Spleen (tissue), 11 donors: ENCODE results near the gene DOCK1. TPM values are rescaled to one million over a fixed set of nuclear protein-coding genes. Genes with fewer than 3 reads are reported as not detected.

Source experiments
- DNase-seq: peaks from one replicate; pipeline ENCODE4 v3.0.0-alpha.2; 2020
- H3K27ac ChIP-seq, 8 donors: fragments of 200-600 bp; sonication (generic) in 7 of 8; 1 replicate in 4 of 8; 2 replicates in 4 of 8; pipeline versions ENCODE4 v1.5.0 to v1.8.0; 2016 to 2021; ENCODE audit warnings: inconsistent platforms in 4 of 8, mild to moderate bottlenecking in 4 of 8, moderate library complexity in 1 of 8
- H3K27me3 ChIP-seq, 7 donors: fragments of 200-600 bp; sonication (generic) in 6 of 7; replicated peaks in 1 of 7; 1 replicate in 4 of 7; 2 replicates in 3 of 7; pipeline versions ENCODE4 v1.5.0 to v1.8.0; 2016 to 2021; ENCODE audit warnings: inconsistent platforms in 3 of 7, mild to moderate bottlenecking in 1 of 7
- H3K36me3 ChIP-seq, 6 donors: fragments of 200-600 bp; sonication (generic) in 5 of 6; 1 replicate in 4 of 6; 2 replicates in 2 of 6; pipeline versions ENCODE4 v1.5.0 to v1.8.0; 2016 to 2021; ENCODE audit warnings: inconsistent platforms in 2 of 6
- H3K4me1 ChIP-seq, 6 donors: fragments of 200-600 bp; sonication (generic) in 5 of 6; 1 replicate in 3 of 6; 2 replicates in 3 of 6; pipeline versions ENCODE4 v1.5.0 to v1.8.0; 2016 to 2021; ENCODE audit warnings: inconsistent platforms in 3 of 6
- H3K4me3 ChIP-seq, 8 donors: fragments of 200-600 bp; sonication (generic) in 7 of 8; 1 replicate in 4 of 8; 2 replicates in 4 of 8; pipeline versions ENCODE4 v1.5.0 to v1.8.0; 2016 to 2021; ENCODE audit warnings: inconsistent platforms in 4 of 8, mild to moderate bottlenecking in 4 of 8, moderate library complexity in 2 of 8
- H3K9me3 ChIP-seq, 8 donors: fragments of 200-600 bp; sonication (generic) in 7 of 8; 1 replicate in 4 of 8; 2 replicates in 4 of 8; pipeline versions ENCODE4 v1.5.0 to v1.8.0; 2016 to 2021; ENCODE audit warnings: inconsistent platforms in 4 of 8
- POLR2A ChIP-seq, 3 donors: fragments of 450-650 bp; IDR thresholded peaks; one replicate each; pipeline ENCODE4 v1.5.1; 2017; ENCODE audit warnings: antibody characterized with exemption in 3 of 3, mild to moderate bottlenecking in 1 of 3
- POLR2AphosphoS5 ChIP-seq, 3 donors: sonication (generic); formaldehyde crosslinking; IDR thresholded peaks; one replicate each; pipeline ENCODE4 v1.5.1; 2017; ENCODE audit warnings: antibody characterized with exemption in 3 of 3
- WGBS, 5 donors: extraction: QIAGEN DNeasy Blood & Tissue Kit in 3 of 5; methylation state at CpG; one replicate each; pipeline versions ENCODE4 v1.1.5 to v1.1.7; 2013 to 2018; 5-methylcytosine and 5-hydroxymethylcytosine counted together
- intact Hi-C: fragments of 100-400 bp; cut with DNase I; formaldehyde crosslinking; loops from one replicate; pipeline ENCODE4 v1.15.0; 2023; ENCODE audit warnings: low total_unique reads
- polyA plus RNA-seq, 3 donors: library from polyadenylated mRNA; stranded (reverse); fragments of 200-250 nt; gene quantifications; one replicate each; pipeline ENCODE4 v1.2.1, GENCODE V29; 2013
- total RNA-seq, 7 donors: library from RNA; depleted of rRNA in 3 of 7; stranded (reverse); fragments of >200 nt in 3 of 7; fragmentation: NEBNext Ultra II Directional in 4 of 7; extraction: Animal tissue kit (Norgen Biotek cat#: 25700) in 4 of 7; gene quantifications; one replicate each; pipeline versions ENCODE4 v1.1.0 to v1.2.1, GENCODE V29; 2016 to 2021
- TF ChIP-seq, protein P1 (sequence below), 11 experiments: fragments of 200-600 bp in 7 of 11; fragments of 450-650 bp in 4 of 11; sonication (generic) in 4 of 11; IDR thresholded peaks in 8 of 11; conservative IDR thresholded peaks in 3 of 11; 1 replicate in 7 of 11; 2 replicates in 4 of 11; pipeline versions ENCODE4 v1.4.0 to v1.8.0; 2016 to 2021; ENCODE audit warnings: antibody characterized with exemption in 11 of 11, inconsistent platforms in 4 of 11, mild to moderate bottlenecking in 1 of 11
- donor health status: healthy with polysubstance abuse.
- donor health status: DM: no; HTN: no; CAD: no; lungs with moderate emphysema.
- donor health status: DM: no; HTN: no; CAD: no.
- donor health status: Bipolar disorder and iron deficiency.
- donor health status: healthy.
- donor health status: DM: no; HTN: no; CAD: no.
- donor health status: DM: yes; HTN: yes; CAD: no.

The DOCK1 gene
- total and polyA plus RNA-seq, 10 donors: 2.2 to 40.5 (median 25.1) TPM

- intact Hi-C loops: no loop called here
- Histone ChIP-seq H3K36me3 (peaks cover 0 to 36% (median 0%) of the 10 kb centered on the region in 6 donors), H3K4me3 (no peak overlapping the region), H3K27me3 (no peaks in the 10 kb centered on the region), H3K27ac (no peak overlapping the region), H3K4me1 (no peaks in the 10 kb centered on the region), H3K9me3 (no peaks in the 10 kb centered on the region)
- DNase-seq: no peak
- WGBS, 5 donors: 91 to 98% (median 94%) methylated on average over 9 of the region's 9 CpGs
- TF ChIP-seq POLR2A (IDR thresholded peaks at IDR 0.05): no peak
- TF ChIP-seq POLR2AphosphoS5 (IDR thresholded peaks at IDR 0.05): no peak
- TF ChIP-seq, protein P1, sequence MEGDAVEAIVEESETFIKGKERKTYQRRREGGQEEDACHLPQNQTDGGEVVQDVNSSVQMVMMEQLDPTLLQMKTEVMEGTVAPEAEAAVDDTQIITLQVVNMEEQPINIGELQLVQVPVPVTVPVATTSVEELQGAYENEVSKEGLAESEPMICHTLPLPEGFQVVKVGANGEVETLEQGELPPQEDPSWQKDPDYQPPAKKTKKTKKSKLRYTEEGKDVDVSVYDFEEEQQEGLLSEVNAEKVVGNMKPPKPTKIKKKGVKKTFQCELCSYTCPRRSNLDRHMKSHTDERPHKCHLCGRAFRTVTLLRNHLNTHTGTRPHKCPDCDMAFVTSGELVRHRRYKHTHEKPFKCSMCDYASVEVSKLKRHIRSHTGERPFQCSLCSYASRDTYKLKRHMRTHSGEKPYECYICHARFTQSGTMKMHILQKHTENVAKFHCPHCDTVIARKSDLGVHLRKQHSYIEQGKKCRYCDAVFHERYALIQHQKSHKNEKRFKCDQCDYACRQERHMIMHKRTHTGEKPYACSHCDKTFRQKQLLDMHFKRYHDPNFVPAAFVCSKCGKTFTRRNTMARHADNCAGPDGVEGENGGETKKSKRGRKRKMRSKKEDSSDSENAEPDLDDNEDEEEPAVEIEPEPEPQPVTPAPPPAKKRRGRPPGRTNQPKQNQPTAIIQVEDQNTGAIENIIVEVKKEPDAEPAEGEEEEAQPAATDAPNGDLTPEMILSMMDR (IDR thresholded peaks at IDR 0.05 in 8 of 11, conservative IDR thresholded peaks at IDR 0.05 in 3 of 11): no peak
Observed at GRCh38 chr10:127408733-127409132, 503.5 kb downstream of the DOCK1 start.

DNA sequence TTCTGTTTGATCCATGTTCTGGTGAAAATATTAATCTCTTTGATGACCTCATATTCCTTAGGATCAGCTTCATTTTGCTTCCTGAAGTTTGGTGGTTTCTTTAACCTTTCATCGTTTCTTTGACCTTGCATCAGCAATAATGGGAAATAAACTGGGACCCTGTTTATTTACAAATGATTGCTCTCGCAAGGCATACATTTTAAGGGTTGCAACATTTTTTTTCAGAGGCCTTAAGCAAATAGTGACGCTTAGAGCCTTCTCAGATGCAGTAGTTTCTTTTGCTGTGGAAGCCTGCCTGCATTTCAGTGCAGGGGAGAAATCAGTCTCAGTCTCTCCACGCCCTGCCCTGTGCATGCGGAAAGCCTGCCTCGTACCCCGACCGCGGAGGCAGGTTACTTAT lies 504.8 kb downstream of the DOCK1 start:
- H3K27me3 ChIP-seq: no peaks in the 10 kb centered on the region
- peak; percentile 32 for DNase-seq
- H3K4me1 ChIP-seq: no peaks in the 10 kb centered on the region
- no peaks in the 10 kb centered on the region for H3K9me3 ChIP-seq
- TF ChIP-seq POLR2A (IDR thresholded peaks at IDR 0.05) (no peak), POLR2AphosphoS5 (IDR thresholded peaks at IDR 0.05) (no peak)
- TF ChIP-seq, protein P1 (IDR thresholded peaks at IDR 0.05 in 8 of 11, conservative IDR thresholded peaks at IDR 0.05 in 3 of 11): no peak
- H3K36me3 ChIP-seq: peaks cover 0 to 36% (median 0%) of the 10 kb centered on the region in 6 donors
- H3K27ac ChIP-seq: no peak overlapping the region
- 58 to 89% (median 72%) methylated on average over 9 of the region's 9 CpGs for WGBS, 5 donors
- intact Hi-C loops: no loop called here
- no peak overlapping the region for H3K4me3 ChIP-seq

DNA sequence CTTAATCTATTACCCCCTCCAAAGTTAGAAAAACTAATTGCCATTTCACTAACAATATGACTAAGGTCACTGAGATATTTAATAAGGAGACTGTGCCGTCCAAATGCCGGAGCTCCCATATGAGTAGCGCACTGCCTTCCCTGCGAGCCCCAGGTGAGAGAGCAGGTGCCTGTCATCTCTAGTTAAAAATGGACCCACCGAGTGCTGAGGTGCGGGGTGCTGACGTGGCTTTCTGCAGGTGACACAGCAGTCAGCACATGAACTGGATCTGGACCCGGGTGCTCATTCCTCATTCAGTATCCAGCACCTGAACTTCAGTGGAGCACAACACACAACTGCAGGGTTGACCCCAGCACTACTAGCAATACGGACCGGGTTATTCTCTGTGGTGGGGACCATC lies 505.8 kb downstream of the DOCK1 start:
- Histone ChIP-seq H3K27me3 (no peaks in the 10 kb centered on the region), H3K4me1 (no peaks in the 10 kb centered on the region), H3K27ac (no peak overlapping the region), H3K36me3 (peaks cover 0 to 28% (median 0%) of the 10 kb centered on the region in 6 donors), H3K9me3 (no peaks in the 10 kb centered on the region), H3K4me3 (no peak overlapping the region)
- WGBS, 5 donors: 95 to 97% (median 95%) methylated on average over 9 to 10 of the region's 10 CpGs
- peak; percentile 25 for DNase-seq
- intact Hi-C loops: no loop called here
- TF ChIP-seq, protein P1 (IDR thresholded peaks at IDR 0.05 in 8 of 11, conservative IDR thresholded peaks at IDR 0.05 in 3 of 11): no peak
- no peak for TF ChIP-seq POLR2AphosphoS5 (IDR thresholded peaks at IDR 0.05)
- no peak for TF ChIP-seq POLR2A (IDR thresholded peaks at IDR 0.05)

DNA sequence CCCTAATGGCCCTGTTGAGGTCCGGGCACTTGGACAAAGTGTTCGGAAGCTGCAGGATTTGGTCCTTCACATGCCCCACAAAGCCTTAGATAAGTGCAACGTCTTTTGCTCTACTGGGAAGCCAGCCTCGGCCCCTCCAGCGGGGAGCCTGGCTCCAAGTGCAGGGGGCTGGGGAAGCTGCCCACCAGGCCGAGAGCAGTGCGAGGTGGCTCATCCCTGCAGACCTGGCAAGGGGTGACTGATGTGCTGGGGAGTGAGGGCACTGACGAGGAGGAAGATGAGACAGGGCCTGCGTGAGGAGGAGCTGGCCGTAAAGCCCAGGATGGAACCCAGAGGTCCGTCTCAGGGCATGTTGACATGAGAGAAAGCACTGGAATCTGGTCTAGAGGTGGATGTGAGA lies 508.1 kb downstream of the DOCK1 start:
- WGBS, 5 donors: 83 to 92% (median 91%) methylated on average over 10 to 11 of the region's 11 CpGs
- TF ChIP-seq POLR2AphosphoS5 (IDR thresholded peaks at IDR 0.05) (no peak), POLR2A (IDR thresholded peaks at IDR 0.05) (no peak)
- TF ChIP-seq, protein P1 (IDR thresholded peaks at IDR 0.05 in 8 of 11, conservative IDR thresholded peaks at IDR 0.05 in 3 of 11): no peak
- H3K27ac ChIP-seq: no peak overlapping the region
- intact Hi-C loops: no loop called here
- no peak overlapping the region for H3K4me3 ChIP-seq
- peaks cover 0 to 21% (median 0%) of the 10 kb centered on the region in 6 donors for H3K36me3 ChIP-seq
- H3K27me3 ChIP-seq: no peaks in the 10 kb centered on the region
- H3K9me3 ChIP-seq: no peaks in the 10 kb centered on the region
- no peak for DNase-seq
- no peaks in the 10 kb centered on the region for H3K4me1 ChIP-seq
